ENCODE data around the gene DEFB112.

DEFB112 gene, protein sequence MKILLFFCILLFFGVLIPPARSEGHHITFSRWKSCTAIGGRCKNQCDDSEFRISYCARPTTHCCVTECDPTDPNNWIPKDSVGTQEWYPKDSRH

DNA sequence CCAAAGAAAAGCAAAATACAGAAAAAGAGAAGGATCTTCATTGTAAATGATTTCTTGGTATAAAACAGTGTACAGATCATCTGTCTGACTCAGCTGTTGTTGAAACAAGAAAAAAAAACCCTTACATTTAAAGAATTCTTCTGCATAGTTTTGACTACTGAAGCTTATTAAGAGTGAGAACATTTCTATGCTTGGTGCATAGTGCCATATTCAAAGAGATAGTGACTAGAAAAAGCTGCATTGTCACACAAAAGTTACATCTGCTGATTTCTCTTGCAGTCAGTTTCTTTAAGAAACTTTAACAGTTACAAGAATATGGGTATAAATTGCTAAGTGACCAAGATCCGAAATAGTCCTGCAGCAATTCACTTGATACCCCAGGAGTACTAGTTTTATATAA, at the start of gene DEFB112:
DEFB112 (minus strand) TSS at position 101 of the 400 bp plus-strand sequence; CDS start at position 41, 60 bp downstream.
- DNase-seq (ENCODE audit: low read depth in 2 of 2), result no peak

DNA sequence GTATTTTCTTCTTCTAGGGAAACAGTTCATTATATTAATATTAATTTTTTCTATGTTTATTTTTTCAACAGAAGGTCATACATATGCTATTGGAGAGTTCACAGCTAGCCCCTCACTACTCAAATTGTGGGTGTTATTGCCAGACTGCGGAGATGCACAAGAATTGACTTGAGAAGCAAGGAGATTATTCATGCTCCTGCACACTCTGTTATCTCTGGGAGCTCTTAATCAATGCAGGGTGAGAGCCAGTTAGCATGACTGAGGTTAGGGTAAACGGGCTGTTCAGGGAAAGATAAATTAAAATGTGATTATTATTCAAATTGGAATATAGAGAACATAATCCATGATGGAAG, 48.9 kb upstream of the DEFB112 start:
- DNase-seq (ENCODE audit: low read depth in 2 of 2), result no peak

DNA sequence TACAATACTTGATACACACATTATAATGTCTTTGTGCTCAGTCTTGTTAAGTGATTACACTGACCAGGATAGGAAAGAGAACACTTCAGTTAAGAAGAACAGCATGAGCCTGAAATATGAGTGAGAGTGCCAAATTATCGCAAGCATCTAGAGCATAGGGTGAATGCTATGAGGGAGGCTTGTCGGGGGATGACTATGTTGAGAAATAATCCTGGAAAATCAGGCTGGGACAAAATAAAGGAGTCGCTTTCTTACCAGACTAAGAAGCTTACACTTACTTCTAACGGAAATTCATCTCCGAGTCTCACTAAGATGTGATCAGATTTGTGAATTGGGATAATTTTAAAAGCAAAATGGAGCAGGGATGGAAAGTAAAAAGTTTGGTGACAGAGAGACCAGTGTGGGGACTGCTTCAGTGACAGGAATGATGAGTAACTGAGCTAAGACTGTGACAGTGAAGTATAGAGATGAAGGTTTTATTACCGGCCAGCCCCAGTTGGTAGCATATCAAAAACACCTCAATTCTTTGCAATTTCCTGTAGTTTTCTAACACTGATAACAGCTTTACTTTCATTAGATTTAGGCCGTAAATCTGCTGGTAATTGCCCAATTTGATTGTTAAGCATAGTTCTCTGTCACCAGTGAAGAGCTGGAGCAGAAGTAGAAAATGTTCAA, 48.4 kb upstream of the DEFB112 start:
- DNase-seq (ENCODE audit: low read depth in 2 of 2), result no peak

DNA sequence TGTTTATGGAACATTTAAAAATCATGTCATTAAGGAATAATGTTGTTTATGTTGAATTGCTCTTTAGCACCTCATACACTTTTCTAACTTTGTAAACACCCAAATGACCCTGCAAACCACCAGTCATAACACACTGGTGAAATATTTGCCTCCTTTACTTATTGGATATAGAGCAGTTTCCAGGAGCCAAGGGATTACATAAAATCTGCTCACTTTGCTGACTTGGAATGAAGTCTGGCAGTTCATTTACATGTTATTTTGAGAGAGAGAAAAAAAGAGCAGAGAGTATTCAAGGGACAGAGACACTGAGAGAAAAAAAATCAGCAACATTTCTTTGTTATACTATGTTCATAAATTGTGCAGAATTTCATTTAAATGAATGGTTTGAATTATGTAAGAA, 46.6 kb upstream of the DEFB112 start:
- DNase-seq (ENCODE audit: low read depth in 2 of 2), result no peak

DNA sequence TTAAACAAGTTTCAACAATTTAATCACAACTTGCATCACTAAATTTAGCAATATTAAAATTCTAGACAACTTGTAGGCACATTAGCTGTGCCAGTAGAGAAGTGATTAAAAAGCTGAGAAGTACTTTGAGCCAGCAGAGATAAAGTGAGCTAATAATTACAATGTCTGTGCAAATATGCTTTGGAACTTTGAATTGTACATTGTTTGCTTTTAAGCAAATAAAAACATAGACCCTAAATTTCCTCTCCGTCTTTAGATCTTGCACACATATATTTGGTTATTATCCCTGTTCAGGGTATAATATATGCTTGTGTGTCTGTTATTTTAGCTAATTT, 44.2 kb upstream of the DEFB112 start:
- DNase-seq (ENCODE audit: low read depth in 2 of 2), result no peak

DNA sequence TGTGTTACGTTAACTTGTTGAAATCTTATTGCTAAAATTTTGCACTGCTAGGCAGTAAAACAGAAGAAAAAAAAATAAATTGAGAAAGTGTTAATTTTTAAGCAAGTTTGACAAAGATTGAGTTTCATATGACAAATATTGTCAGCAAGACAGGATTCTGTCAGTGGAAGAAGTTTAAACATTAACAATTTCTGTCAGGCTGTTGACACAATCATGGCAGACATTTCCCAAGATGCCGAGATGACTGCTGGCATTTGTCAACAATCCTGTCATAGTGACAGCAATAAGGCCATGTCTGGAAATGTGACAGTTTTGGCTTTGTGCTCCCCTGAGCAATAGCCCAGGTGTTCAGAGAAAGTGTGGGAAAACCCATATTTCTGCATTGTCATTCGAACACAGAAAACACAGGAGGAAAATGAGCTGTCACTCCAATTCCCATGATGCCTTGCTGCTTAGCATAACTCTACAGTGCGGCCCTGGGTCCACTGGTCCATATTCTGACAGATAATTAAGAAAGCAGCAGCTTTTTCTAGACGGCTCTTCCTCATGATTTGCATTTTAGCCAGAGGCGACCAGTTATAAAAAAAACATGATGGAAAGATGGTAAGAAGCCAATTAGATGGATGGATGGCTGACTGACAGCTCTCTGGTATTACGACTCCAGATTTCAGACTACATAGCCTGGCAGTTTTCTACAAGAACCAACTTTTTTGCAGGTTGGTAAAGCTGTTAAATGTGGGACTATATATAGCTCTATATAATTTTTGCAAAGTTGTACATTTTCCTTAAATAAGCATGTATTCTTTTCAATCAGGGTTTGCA, 43.6 kb upstream of the DEFB112 start:
- no peak for DNase-seq (ENCODE audit: low read depth in 2 of 2)

DNA sequence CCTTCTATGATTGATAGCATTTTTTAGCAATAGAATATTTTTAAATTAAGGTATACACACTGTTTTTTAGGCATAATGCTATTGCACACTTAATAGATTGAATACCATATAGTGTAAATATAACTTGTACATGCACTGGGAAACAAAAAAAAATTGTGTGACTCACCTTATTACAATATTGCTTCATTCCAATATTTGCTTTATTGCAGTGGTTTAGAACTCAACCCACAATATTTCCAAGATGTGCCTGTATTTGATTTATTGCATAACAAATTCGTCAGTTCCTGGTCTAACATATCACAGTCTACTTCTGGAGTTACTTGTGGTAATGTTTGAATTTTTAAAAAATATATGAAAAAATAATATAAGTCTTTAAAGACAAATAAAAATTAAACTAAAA, 41.9 kb upstream of the DEFB112 start:
- DNase-seq (ENCODE audit: low read depth in 2 of 2), result no peak

DNA sequence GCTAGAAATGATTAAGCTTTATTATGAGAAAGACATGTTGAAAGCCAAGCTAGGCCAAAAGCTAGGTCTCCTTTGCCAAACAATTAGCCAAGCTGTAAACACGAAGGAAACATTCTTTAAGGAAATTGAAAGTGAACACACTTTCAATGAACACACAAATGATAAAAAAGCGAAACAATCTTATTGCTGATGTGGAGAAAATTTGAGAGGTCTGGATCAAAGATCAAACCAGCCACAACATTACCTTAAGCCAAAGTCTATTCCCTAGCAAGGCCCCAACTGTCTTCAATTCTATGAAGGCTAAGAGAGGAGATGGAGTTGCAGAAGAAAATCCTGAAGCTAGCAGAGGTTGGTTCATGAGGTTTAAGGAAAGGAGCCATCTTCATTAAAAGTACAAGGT, 40.2 kb upstream of the DEFB112 start:
- no peak for DNase-seq (ENCODE audit: low read depth in 2 of 2)

DNA sequence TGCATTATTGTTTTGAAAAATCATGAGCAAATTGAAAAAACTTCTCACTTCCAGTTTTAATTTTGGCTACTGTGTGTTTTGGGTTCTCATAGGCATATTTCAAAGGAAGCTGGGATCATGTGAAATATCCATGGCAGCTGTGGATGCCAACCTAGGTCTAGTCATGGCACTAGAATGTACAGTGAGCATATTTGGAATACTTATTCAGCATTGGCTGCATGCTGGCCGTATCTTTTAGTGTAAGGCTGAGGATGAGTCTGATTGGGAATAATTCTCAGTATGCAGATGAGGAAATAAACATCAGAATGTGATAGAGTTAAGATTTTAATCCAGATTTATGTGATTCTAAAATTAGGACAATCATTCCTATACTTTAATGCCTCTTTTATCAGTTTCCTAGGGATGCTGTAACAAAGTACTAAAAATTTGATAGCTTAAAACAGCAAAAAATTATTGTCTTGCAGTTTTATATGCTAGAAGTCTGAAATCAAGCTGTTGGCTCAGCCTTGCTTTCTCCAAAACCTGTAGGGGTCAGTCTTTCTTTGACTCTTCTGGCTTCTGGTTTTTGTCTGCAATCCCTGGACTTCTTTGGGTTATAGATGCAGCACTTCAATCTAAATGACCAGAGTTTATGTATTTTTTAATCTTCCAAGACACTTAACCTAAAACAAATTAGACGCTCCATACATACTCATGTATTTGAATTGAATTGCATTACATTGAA, 37.7 kb upstream of the DEFB112 start:
- no peak for DNase-seq (ENCODE audit: low read depth in 2 of 2)

DNA sequence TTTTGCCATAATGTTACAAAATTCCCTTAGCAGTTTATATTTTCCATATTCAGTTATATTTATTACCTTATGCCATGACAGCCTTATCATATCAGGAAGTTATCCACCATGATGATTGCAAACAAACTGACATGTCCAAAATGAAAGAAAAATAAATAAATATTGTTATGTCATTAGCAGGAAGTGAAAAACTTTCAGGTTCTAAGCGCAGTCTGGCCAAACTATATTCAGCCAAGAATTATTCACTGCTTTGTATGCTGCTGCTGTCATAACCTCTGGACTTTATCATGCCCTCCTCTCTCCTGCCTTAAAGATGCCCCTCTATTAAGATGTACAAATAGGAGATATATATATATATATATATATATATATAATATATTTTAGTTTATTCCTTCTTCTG, 27.7 kb upstream of the DEFB112 start:
- no peak for DNase-seq (ENCODE audit: low read depth in 2 of 2)

DNA sequence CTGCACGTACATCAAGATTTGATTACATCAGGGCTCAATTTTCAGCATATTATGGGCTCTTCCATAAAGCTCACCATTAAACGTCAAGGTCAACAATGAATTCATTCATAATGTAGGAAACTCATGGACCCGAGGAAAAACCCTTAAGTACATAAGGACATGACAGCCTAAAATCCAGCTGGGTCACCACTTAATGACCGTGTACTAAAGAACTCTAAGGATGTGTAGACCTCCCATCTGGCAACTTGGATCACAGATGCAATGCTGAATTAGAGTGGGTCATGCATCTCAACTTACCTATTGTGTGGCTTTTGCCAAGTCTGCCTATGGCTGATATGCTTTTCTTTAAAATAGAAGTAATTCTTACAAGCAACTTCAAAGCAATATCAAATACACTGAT, 26.7 kb upstream of the DEFB112 start:
- DNase-seq (ENCODE audit: low read depth in 2 of 2), result no peak

DNA sequence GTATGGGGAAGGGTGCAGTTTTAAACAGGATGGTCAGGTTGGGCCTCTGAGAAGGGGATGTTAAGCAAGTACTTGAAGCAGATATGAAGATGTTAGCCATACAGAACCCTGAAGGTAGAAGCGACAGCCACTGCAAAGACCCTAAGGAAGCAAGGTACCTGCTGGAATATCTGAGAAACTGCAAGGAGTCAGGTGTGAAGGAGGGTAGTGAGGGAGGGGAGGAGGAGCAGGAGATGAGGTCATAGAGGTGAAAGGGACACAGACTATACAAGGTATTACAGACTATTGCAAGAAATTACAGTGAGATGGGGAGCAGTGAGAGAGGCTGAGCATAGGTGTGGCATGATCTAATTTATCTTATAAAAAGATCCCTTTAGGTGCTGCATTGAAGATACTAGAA, 22.2 kb upstream of the DEFB112 start:
- DNase-seq (ENCODE audit: low read depth in 2 of 2), result no peak

DNA sequence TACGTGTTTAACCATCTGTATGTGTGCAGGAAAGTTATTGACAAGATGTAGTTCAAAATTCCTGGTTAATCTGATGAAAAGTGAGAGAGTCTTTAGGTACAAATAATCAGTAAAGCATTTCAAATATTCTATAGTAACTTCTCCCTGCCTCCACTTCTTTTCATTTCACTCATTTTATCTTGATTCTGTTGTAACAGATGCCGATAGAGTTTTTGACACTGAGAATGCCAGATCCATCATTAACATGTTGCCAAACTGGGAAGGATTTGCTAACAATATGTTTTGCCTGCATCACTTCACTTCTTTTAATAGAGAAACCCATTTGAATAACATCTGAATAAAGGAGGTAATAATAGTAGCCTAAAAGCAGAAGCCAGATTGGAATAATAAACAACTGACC, 20.4 kb upstream of the DEFB112 start:
- DNase-seq (ENCODE audit: low read depth in 2 of 2), result no peak

DNA sequence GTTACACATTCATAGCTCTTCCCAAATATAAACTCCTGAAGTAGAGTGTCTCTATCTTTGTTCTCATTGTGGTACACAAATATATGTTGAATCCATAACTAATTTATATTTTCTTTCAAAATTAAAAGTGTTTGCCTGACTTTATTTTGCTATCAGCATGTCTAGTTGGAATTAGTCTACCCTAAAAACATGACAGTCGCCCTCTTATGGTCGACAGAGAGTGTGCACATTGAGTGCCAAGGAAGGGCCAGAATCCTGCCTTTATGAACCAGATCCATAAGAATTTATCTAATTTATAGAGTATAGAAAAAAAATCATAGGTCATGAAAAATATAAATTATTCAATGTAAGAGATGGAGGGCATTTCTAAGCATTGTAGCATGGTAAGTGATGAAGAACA, 12.3 kb upstream of the DEFB112 start:
- no peak for DNase-seq (ENCODE audit: low read depth in 2 of 2)

DNA sequence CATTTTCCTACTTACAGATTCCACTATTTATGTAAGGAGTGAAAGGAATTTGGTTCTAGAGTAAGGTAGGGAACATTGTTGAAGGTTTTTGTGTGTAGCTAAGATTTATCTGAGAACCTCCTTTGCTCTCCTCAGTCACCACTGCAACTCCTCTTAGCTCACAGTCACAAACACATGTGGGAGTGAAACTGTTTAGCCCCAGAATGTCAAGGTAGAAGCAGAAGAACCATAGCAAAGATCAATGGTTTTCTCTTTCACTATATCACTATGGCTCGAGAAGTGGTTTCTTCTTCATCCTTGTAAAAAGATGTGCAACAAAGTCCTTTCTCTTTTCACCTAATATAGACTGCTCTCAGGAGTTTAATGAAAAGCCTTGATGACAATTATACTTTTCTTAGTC, 6.5 kb upstream of the DEFB112 start:
- DNase-seq (ENCODE audit: low read depth in 2 of 2), result no peak

DNA sequence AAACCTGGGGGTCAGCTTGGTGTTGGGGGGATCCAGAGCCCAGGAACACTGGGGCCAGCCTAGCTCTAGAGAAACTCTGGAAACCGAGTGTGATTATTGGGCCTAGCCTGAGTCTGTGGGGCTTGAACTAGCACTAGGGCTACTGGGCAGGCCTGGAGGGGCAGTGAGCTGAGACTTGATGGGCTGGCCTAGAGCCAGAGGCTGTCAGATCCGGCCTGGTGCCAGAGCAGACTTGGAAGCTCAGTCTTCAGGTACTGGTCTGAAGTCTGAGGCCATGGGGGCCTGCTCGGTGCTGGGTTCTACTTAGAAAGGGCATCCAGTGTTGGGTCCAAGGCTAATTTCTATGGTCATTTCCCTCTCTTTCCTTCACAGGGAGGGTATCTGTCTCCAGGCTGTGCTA, 2.7 kb downstream of the DEFB112 start:
- no peak for DNase-seq (ENCODE audit: low read depth in 2 of 2)

DNA sequence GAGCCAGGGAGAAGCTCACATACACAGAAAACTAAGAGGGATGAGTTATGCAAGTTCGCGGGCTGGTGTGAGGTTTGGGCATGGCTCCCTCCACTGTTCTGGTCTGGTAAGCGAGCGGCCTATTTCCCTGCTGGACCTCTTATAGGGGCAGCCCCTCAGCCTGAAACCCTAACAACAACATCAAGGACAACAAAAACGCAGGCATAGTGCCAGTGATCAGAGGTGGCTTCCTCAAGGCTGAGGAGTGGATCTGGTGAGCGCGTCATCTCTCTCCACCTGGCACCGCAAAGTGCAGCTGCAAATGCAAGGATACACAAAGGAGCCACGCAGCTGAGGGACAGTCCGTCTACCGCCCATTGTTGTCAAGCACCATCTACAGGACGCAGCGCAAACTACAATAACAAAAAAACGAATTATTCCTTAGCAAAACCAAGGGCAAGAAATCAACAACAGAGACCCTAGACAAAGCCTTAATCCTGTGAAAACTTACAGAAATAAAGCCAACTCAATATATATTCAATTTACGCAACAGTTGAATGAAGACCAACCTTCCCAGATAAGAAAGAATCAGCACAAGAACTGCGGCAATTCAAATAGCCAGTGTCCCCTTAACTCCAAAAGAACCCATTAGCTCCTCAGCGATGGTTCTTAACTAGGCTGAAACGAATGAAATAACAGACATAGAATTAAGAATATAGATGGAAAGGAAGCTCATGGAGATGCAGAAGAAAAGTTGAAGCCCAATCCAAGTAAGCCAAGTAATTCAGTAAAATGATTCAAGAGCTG, 18.8 kb downstream of the DEFB112 start:
- no peak for DNase-seq (ENCODE audit: low read depth in 2 of 2)

DNA sequence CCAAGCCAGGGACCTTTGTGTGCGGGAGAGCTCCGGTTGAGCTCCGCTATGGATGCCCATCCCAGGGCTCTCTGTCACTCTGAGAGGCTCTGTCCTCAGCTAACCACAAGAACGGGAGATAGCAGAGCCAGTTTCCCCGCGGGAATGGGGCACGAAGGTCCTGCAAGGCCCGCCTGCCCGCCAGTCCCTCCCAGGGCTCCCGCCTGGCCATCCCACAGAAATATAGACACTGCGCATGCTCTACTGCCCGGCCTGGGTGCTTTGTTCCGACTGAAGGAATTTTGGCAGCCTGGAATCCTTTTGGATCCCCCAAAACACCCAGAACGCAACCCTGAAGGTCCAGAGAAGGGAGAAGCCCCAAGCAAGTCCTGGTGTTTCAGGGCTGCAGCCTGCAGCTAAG, 19.4 kb downstream of the DEFB112 start:
- no peak for DNase-seq (ENCODE audit: low read depth in 2 of 2)

DNA sequence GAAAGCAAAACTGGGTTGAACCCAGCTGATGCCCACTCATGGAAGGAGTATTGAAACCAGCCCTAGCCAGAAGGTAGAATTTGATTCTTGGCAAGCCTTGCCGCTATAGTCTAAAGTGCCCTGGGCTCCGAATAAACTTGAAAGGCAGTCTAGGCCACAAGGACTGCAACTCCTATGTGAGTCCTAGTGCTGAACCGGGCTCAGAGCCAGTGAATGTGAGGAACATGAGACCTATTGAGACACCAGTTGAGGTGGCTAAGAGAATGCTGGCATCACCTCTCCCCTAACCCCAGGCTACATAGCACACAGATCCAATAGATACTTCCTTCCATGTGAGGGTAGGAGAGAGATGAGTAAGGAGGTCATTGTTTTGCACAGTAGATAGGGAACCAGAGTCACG, 24.5 kb downstream of the DEFB112 start:
- DNase-seq (ENCODE audit: low read depth in 2 of 2), result no peak

DNA sequence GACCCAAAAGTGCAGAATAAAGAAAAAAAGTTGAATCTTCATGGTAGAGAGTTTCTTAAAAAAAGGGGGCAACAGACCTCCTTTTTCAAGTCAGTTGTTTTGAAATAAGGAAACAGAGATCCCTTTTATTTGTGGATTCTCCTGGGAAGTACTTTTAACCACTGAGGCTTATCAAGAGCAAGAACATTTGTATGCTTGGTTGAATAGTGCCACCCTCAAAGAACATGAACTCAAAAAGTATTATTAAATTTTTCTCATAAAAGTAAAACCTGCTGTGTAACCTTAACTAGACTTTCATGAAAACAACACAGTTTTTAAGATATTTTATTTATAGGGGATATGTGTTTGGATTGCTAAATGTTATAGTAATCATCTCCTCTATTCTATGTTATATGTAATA, 27.8 kb downstream of the DEFB112 start, which contains the start of gene DEFB110:
DEFB110 (minus strand) TSS at position 101 of the 400 bp plus-strand sequence; CDS start at position 42, 59 bp downstream.
- no peak for DNase-seq (ENCODE audit: low read depth in 2 of 2)

DNA sequence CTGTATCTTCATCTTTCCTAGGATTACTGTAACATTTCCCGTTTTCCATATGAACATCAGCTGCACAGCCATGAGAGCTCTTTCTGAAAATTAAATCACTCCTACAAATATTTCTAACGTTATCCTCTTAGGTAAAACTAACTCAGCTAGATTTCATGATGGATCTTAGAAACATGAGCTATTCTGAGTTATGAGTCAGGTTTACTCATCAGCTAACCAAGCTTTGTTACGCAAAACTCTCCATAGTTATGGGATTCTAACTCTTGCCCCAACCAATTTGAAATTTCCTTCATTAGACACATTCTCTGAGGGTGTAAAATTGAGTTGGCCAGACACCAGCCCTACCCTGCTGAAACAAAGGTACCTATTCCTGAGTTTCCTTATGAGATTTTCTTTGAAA, 41.9 kb downstream of the DEFB112 start:
- no peak for DNase-seq (ENCODE audit: low read depth in 2 of 2)

DNA sequence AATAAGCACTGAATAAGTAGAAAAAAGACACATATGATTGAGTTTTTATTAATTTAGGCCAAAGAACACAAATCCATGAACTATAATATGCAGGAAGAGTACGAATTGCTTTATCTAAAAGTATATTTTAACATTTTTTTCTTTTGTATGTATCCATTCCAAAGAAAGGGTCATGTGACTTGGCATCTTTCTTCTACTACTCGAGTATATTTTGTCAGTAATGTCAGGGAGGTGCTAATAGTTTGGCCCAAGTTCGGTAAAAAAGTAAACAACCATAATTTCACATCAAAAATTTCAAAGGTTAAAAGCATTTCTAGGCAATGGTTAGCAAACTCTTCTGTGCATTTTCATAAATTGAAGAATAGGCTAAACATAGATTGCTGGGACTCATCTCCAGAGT, 46.6 kb downstream of the DEFB112 start:
- DNase-seq (ENCODE audit: low read depth in 2 of 2), result no peak
